Kidney epithelial cell (primary cell): ENCODE data around the gene LCN10. TPM values are rescaled to one million over a fixed set of nuclear protein-coding genes. Genes with fewer than 3 reads are reported as not detected.
"Not testable (repeated sequence)": the region's sequence is repeated elsewhere in the genome, so short reads cannot be mapped to it uniquely, and the experiment has no call there.

ENCODE experiments used
- DNase-seq: peaks from one replicate; pipeline ENCODE4 v3.0.0-alpha.2; 2010; ENCODE audit warnings: low read depth
- H3K27me3 ChIP-seq: 2 replicates; pipeline ENCODE4 v1.6.0; 2011; ENCODE audit warnings: low read length; ENCODE audit not compliant: control insufficient read depth, insufficient read depth
- H3K36me3 ChIP-seq: 2 replicates; pipeline ENCODE4 v1.5.1; 2011; ENCODE audit warnings: low read length; ENCODE audit not compliant: control insufficient read depth, insufficient read depth
- H3K4me3 ChIP-seq: 2 replicates; pipeline ENCODE4 v1.5.1; 2011; ENCODE audit warnings: low read depth, mild to moderate bottlenecking, control low read depth, low read length
- CTCF ChIP-seq: IDR thresholded peaks from 2 replicates; pipeline ENCODE4 v1.5.1; 2011; ENCODE audit warnings: mild to moderate bottlenecking, moderate library complexity, low read length, control low read depth, inconsistent platforms; ENCODE audit not compliant: insufficient read depth, poor library complexity, severe bottlenecking
- total RNA-seq: library from RNA; depleted of rRNA; stranded (reverse); fragments of >200 nt; gene quantifications from 2 replicates; pipeline ENCODE4 v1.2.3, GENCODE V29; 2015

Gene LCN10
- total RNA-seq, 1 donor from 2014 or later, result not detected

GRCh38 chr9:136760834-136761544 lies 18.2 kb upstream of the LCN10 start:
- DNase-seq, result peak; percentile 28
- not testable (repeated sequence) for H3K36me3 ChIP-seq, H3K4me3 ChIP-seq
- peak; percentile 78 for TF ChIP-seq CTCF
- H3K27me3 ChIP-seq, result peaks cover 31% of the 10 kb centered on the region

- peaks cover 29% of the 10 kb centered on the region for H3K27me3 ChIP-seq
- H3K4me3 ChIP-seq, result no peak overlapping the region
- no peak for DNase-seq
- H3K36me3 ChIP-seq, result no peaks in the 10 kb centered on the region
- no peak for TF ChIP-seq CTCF
Measured at GRCh38 chr9:136760424-136760823, 17.7 kb upstream of the LCN10 start.

GRCh38 chr9:136759436-136760325 lies 16.9 kb upstream of the LCN10 start:
- no peak for DNase-seq
- TF ChIP-seq CTCF, result no peak
- Histone ChIP-seq H3K27me3 (peaks cover 25% of the 10 kb centered on the region), H3K4me3 (no peak overlapping the region), H3K36me3 (no peaks in the 10 kb centered on the region)

GRCh38 chr9:136759001-136759400 lies 16.3 kb upstream of the LCN10 start:
- H3K27me3 ChIP-seq, result peaks cover 25% of the 10 kb centered on the region

GRCh38 chr9:136757751-136758140 lies 15.0 kb upstream of the LCN10 start:
- no peaks in the 10 kb centered on the region for H3K36me3 ChIP-seq
- no peak for DNase-seq
- no peak for TF ChIP-seq CTCF
- no peak overlapping the region for H3K4me3 ChIP-seq
- H3K27me3 ChIP-seq, result peaks cover 20% of the 10 kb centered on the region

More at GRCh38 chr9:136759001-136759400, 16.3 kb upstream of the LCN10 start:
- no peak for TF ChIP-seq CTCF
- H3K4me3 ChIP-seq, result no peak overlapping the region
- no peak for DNase-seq
- no peaks in the 10 kb centered on the region for H3K36me3 ChIP-seq

- no peak for DNase-seq
- Histone ChIP-seq H3K27me3 (peaks cover 20% of the 10 kb centered on the region), H3K36me3 (no peaks in the 10 kb centered on the region), H3K4me3 (no peak overlapping the region)
- no peak for TF ChIP-seq CTCF
Measured at GRCh38 chr9:136757328-136757727, 14.6 kb upstream of the LCN10 start.
